SKM-1 (cell line): ENCODE measurements around the gene PACSIN1.
A peak's percentile ranks its signal among the peaks of the same experiment; 100 is the strongest.
"Not testable (repeated sequence)": the region's sequence is repeated elsewhere in the genome, so short reads cannot be mapped to it uniquely, and the experiment has no call there.

Source experiments
- DNase-seq: peaks from one replicate; lab custom pipeline; 2025; ENCODE audit not compliant: unreplicated experiment; lab: John Stamatoyannopoulos, UW

Gene PACSIN1

DNA sequence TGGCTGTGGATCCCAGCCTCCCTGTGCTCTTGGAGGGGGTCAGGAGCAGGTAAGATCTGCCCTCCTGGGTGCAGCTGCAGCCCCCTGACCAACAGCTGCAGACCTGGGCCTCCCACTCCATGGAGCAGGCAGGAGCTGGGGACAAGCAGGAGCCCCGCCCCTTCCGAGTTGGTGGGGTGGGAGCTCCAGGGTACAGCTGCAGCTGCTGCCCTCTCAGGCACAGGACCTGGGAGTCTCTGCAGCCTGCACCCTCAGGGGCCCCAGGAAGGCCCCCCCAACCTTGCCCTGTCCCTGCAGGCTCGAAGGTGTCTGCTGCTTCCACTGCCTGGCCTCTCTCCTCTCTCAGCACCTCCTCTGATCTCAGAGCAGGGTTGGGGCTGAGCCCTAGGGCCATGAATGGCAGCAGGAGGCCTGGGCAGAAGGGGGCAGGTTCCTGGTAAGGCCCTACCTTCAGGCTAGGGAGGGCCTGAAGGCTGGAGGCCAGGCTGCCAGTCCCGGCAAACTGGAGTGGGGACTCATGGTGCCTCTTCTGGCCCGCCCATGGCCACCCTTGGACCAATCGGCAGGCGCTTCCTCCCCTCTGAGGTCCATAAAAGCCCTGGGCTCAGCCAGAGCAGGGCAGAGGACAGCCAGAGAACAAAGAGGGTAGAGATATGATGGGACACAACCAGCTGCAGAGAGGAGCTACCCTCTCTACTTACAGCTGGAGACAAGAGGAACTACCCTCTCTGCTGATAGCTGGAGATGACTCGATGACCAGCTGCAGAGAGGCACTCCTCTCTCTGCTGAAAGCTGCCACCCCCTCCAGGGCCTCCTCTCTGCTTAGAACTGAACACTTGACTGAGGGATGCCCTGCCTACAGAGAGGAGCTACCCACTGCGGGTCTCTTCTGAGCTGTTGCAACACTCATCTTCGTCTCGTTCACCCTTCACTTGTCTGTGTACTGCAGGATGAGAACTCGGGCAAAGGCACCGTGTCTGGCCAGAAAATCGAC lies 7.8 kb upstream of the PACSIN1 start:
- no peak for DNase-seq

GRCh38 chr6:34459899-34460593 lies 5.8 kb upstream of the PACSIN1 start:
- peak; percentile 54 for DNase-seq

GRCh38 chr6:34460796-34461507 lies 4.9 kb upstream of the PACSIN1 start:
- no peak for DNase-seq

GRCh38 chr6:34462010-34462409 lies 3.9 kb upstream of the PACSIN1 start:
- DNase-seq, result no peak

GRCh38 chr6:34462551-34462971 lies 3.3 kb upstream of the PACSIN1 start:
- DNase-seq, result no peak

DNA sequence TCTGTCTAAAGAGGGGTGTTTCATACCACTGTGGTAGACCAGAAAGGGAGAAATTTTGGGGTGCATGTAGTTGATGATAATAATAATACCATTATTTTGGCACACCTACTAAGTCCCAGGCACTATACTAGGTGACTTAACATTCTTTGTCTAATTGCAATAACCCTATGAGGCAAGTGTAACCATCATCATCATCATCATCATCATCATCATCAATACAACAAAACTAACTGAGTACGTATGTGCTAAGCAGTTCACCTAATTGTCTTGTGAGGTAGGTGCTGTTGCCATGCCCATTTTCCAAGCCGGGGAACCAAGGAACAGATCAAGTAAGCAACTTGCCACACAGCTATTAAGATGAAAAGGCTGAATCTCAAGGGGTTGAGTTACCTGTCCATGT lies 2.6 kb upstream of the PACSIN1 start:
- no peak for DNase-seq

GRCh38 chr6:34463849-34464248 lies 2.0 kb upstream of the PACSIN1 start:
- no peak for DNase-seq

DNA sequence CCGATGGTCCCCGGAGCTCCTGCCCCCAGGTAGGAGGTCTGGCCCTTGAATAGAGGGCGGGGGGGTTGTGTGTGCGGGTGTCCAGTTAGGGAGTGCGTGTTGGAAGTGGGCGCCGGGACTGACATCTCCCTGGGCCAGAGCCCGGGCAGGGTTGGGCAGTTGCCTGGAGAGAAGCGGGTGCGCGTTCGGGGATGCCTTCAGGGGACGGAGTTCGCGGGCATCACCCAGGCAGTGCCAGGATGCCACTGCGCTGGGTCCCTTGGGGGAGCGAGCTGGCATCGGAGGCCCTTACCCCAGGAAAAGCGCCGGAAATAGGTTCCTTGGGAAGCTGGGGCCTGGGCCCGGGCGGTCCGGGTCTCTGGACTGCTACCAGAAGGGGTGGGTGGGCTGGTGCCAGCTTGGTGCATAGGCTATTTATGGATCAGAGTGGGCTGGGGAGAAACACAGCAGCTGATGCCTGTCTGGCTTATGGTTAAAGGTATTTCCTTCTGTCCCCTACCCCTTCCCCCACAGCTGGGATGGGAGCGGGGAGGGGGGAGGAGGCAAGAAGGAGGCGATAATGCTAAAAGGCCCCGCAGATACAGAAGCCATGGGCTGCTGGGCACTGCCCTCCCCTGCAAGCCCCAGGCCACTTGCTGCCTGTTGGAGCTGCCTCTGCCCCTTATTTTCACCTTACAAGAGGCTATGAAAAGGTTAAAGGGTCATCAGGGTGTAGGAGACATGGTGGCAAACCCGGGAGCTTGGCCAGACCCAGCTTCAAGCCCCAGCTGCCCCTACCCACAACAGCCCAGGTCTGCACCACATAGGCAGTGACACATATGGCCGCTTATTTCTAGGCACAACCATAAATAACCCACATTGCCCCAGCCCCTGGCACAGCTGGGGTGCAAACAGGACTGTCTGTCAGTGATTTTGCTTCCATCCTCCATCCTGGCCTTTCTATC lies 638 bp downstream of the PACSIN1 start:
- DNase-seq, result no peak

DNA sequence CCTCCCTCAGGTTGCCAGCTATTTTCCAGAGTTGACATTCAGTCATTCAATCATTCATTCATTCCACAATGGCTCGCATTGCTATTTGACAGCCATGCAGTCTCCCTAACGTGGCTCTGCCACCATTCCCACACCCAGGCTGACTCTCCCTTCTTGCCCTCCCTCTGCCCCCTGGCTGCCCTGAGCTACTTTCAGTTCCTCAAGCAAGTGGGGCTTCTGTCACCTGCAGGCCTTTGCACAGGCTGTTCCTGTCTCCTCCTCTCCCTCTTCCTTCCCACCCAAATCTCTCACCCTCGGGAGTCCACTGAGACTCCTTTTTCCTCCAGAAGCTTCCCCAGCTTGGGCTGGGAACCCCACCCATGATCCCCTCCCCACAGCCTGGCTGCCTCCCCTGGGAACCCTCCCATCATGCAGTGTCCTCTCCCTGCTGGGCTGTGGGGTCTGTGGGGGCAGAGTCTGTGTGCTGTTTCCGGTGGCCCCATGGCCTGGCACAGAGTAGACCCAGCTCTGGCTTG lies 2.6 kb downstream of the PACSIN1 start:
- DNase-seq, result peak; percentile 15

- DNase-seq, result no peak
Measured at GRCh38 chr6:34469499-34469898, 3.6 kb downstream of the PACSIN1 start.

DNA sequence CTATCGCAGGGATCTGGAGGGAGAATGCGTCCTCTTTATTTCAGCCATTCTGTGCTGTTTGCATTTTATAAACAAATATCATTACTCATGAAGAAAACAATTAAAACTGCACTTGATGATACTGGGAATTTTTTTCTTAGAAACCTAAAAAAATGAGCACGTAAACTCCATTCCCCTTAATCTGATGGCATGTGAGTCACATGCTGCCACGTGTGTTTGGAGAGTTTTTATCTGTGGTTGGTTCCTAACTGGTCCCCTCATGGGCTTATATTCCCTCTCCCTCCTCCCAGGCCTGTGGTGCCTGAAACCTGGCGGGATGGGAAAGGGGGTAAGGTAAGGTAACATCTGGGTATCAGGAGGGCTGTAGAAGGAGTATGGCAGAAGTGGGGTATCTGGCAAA lies 6.5 kb downstream of the PACSIN1 start:
- no peak for DNase-seq

DNA sequence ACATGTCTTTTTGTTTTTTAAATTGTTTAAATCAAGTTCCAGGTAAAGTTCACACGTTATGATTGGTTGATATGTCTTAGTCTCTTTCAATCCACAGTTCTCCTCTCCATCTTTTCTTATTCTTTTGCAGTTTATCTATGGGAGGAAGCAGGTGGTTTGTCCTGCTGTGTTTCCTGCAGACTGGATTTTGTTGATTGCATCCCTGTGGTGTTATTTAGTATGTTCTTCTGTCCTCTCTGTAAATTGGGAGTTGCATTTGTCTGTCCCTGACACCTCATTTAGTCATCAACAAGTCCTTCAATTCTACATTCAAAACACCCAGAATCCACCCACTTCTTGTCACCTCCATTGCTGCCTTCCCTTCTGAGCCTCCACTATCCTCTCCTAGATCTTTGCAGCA lies 8.1 kb downstream of the PACSIN1 start:
- no peak for DNase-seq

DNA sequence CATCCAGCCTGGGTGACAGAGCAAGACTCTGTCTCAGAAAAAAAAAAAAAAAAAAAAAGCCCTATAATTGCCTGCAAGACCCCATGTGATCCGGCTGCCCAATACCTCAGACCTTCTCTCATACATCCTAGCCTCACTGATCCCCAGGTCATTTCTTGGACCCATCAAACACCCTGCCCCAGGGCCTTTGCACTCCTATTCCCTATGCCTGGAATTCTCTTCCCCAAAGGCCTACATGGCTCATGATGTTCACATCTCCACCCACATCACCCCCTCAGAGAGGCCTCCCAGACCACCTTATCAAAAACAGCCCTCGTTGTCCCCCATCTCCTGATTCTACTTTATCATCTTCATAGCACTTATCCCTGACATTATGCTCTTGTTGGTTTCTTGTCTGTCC lies 8.9 kb downstream of the PACSIN1 start:
- no peak for DNase-seq

DNA sequence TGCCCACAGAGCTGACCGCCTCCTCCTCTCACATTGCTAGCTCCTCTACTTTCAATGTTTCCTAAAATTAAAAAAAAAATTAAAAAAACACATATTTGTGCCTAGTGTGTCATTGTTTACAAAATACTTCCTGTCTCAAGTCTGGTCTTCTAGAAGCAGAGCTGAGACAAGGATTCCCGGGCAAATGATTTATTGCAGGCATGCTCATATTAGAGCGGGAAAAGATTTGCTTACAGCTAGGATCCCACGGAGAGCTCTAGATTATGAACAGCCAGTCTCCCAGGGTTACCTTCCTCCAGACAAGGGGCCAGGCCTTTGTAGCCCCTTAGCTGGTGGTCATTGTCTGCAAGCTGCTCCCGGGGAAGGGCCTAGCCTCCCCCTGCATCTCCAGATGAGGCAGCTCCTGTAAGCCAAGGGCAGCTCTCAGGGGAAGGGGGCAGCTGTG lies 9.4 kb downstream of the PACSIN1 start:
- no peak for DNase-seq

DNA sequence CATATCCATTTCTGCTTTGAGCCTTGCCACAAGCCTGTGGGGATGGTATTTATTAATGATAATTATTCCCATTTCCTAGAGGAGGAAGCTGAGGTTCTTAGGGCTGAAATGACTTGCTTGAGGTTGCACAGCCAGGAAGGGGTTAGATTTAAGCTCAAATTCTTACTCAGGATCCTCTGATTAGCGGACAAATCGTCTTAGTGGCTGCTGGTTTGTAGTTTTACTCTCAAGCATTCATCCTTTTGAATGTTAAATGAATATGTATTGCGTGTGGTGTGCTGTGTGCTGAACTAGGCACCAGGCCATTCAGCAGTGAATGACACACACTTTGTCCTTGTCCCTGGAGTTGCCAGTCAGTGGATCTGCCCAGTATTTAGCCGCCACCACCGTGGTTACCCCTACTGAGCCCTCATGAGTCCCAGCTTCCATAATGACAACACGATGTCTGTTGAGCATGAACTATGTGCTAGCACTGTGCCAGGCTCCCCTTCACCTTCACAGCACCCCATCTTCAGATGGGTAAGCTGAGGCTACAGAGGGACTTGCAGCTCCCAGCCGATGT lies 10.0 kb downstream of the PACSIN1 start:
- DNase-seq, result no peak

DNA sequence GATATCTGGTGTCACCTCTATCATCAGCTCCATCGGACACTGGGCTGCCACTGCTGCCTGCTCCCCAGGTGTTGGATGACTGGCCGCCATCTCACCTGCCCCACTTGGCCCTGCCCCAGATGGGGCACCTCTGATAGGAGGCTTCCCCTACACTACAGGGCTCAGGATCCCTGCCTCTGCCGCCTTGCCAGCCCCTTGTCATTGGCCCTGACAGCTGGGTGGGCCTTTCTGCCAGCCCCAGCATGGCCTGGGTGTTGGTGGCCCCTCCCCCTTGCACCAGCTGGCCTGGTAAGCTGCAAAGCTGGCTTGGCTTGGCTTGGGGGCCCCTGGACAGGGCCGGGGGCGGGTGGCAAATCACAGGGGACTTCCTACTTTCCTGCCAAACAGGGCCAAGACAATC lies 10.6 kb downstream of the PACSIN1 start:
- DNase-seq, result no peak

GRCh38 chr6:34476921-34477320 lies 11.0 kb downstream of the PACSIN1 start:
- no peak for DNase-seq

GRCh38 chr6:34478796-34479195 lies 12.9 kb downstream of the PACSIN1 start:
- no peak for DNase-seq

- not testable (repeated sequence) for DNase-seq
Measured at GRCh38 chr6:34483781-34484180, 17.9 kb downstream of the PACSIN1 start.

GRCh38 chr6:34484391-34484790 lies 18.5 kb downstream of the PACSIN1 start:
- no peak for DNase-seq
